Measurements from ENCODE around the gene WDR90. TPM values are rescaled to one million over a fixed set of nuclear protein-coding genes. Genes with fewer than 3 reads are reported as not detected.

WDR90 gene
- total RNA-seq, 4 donors from 2014 or later, result 7.2 to 26.5 (median 15.8) TPM

- no peak for DNase-seq
- Histone ChIP-seq H3K9me3 (no peaks in the 10 kb centered on the region), H3K27ac (peak overlapping the region in 3 of 4 donors; percentile 20 to 42 (median 34)), H3K4me3 (peak overlapping the region in 3 of 4 donors; percentile 19 to 63 (median 40)), H3K27me3 (peaks cover 0 to 33% (median 0%) of the 10 kb centered on the region in 4 donors), H3K4me1 (peaks cover 34 to 71% (median 42%) of the 10 kb centered on the region in 3 donors), H3K36me3 (peaks cover 21 to 36% (median 24%) of the 10 kb centered on the region in 3 donors)
- TF ChIP-seq POLR2A (IDR thresholded peaks at IDR 0.05), result no peak
- 30 to 47% methylated on average over 2 to 3 of the region's 25 CpGs for WGBS, 2 donors
- intact Hi-C loops (cut with DNase I), result no loop called here
These were observed 26.9 kb downstream of the WDR90 start for GRCh38 chr16:675884-676564.

- Histone ChIP-seq H3K27me3 (peaks cover 0 to 33% (median 0%) of the 10 kb centered on the region in 4 donors), H3K4me3 (peak overlapping the region in 1 of 4 donors; percentile 45), H3K4me1 (peaks cover 40 to 76% (median 47%) of the 10 kb centered on the region in 3 donors), H3K9me3 (no peaks in the 10 kb centered on the region), H3K27ac (peak overlapping the region; percentile 6 to 52 (median 31)), H3K36me3 (peaks cover 19 to 34% (median 20%) of the 10 kb centered on the region in 3 donors)
- TF ChIP-seq CTCF (IDR thresholded peaks at IDR 0.05), result no peak
- no peak for DNase-seq
- intact Hi-C loops (cut with DNase I), result no loop called here
- WGBS, 2 donors, result 56 to 70% methylated on average over 2 to 3 of the region's 21 CpGs
These were observed 27.4 kb downstream of the WDR90 start for GRCh38 chr16:676565-676902.

GRCh38 chr16:676913-677312 is 27.7 kb downstream of the WDR90 start:
- H3K9me3 ChIP-seq, result no peaks in the 10 kb centered on the region
- H3K4me3 ChIP-seq, result peak overlapping the region in 2 of 4 donors; percentile 3 to 45
- 36 to 80% methylated on average over 1 to 5 of the region's 23 CpGs for WGBS, 2 donors
- no peak for DNase-seq
- TF ChIP-seq POLR2A (IDR thresholded peaks at IDR 0.05) (no peak), CTCF (IDR thresholded peaks at IDR 0.05) (no peak)
- intact Hi-C loops (cut with DNase I), result no loop called here
- H3K27ac ChIP-seq, result peak overlapping the region; percentile 6 to 52 (median 31)
- H3K27me3 ChIP-seq, result peaks cover 0 to 33% (median 0%) of the 10 kb centered on the region in 4 donors
- H3K4me1 ChIP-seq, result peaks cover 43 to 80% (median 51%) of the 10 kb centered on the region in 3 donors
- peaks cover 21 to 34% (median 21%) of the 10 kb centered on the region in 3 donors for H3K36me3 ChIP-seq

- DNase-seq, result no peak
- Histone ChIP-seq H3K27ac (peak overlapping the region in 2 of 4 donors; percentile 9 to 23), H3K4me3 (peak overlapping the region in 2 of 4 donors; percentile 3 to 45), H3K36me3 (peaks cover 21 to 34% (median 21%) of the 10 kb centered on the region in 3 donors), H3K27me3 (peaks cover 0 to 33% (median 0%) of the 10 kb centered on the region in 4 donors), H3K4me1 (peaks cover 48 to 86% (median 58%) of the 10 kb centered on the region in 3 donors), H3K9me3 (no peaks in the 10 kb centered on the region)
- WGBS, 2 donors, result 38 to 54% methylated on average over 7 to 18 of the region's 57 CpGs
- intact Hi-C loops (cut with DNase I), result no loop called here
- TF ChIP-seq CTCF (IDR thresholded peaks at IDR 0.05) (no peak), POLR2A (IDR thresholded peaks at IDR 0.05) (peak in 1 of 4 donors; percentile 10)
These were observed 28.4 kb downstream of the WDR90 start for GRCh38 chr16:677316-678190.

- intact Hi-C loops (cut with DNase I), result no loop called here
- H3K4me1 ChIP-seq, result peaks cover 54 to 86% (median 65%) of the 10 kb centered on the region in 3 donors
- DNase-seq, result no peak
- H3K9me3 ChIP-seq, result no peaks in the 10 kb centered on the region
- H3K4me3 ChIP-seq, result no peak overlapping the region
- no peak for TF ChIP-seq POLR2A (IDR thresholded peaks at IDR 0.05)
- WGBS, 2 donors, result 58 to 72% methylated on average over 4 of the region's 21 CpGs
- H3K36me3 ChIP-seq, result peaks cover 13 to 34% (median 20%) of the 10 kb centered on the region in 3 donors
- peak overlapping the region in 3 of 4 donors; percentile 79 to 97 (median 93) for H3K27ac ChIP-seq
- peaks cover 0 to 33% (median 0%) of the 10 kb centered on the region in 4 donors for H3K27me3 ChIP-seq
These were observed 29.2 kb downstream of the WDR90 start for GRCh38 chr16:678209-678857.
